Measurements from ENCODE around the gene HSPD1.

Gene HSPD1

DNA sequence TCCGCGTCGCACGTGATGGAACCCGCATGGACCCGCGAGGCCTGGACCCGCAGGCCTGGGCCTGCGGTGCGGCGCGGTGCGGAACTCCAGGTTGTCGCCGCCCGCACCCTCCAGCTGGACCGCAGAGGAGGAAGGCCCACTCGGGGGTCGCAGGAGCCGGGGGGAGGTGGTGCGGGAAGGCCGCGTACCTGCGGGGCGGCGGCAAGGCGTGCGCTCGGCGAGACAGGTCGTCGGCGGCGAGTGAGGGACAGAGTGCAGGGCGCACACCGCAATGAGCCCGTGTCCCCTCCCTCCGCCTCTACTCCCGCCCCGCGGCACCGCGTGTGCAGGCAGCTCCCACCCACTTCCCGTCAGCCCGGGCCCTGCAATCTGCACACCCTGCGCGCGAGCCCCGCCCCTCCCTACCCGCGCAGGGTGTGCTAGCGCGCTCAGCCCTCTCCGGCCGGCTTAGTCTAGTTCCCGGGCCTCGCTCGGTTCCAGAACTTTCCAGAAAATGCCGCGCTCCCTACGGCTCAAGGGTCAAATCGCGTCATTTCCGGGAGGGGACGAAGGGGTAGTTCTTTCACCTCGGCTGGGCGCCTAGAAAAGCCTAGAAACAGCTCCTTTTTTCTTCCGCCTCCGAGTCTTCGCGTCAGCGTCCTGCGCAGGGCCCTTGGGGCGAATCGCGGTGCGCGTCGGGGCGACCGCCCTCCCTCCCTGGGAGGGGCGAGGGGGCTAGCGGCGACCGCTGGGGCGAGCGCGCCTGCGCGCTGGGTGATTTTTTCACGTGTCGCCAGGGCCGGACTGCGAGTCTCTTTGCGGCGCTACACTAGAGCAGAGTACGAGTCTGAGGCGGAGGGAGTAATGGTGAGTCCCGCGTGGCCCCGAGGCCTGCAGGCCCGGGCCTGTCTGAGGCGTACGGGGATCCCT is at the start of gene HSPD1, which contains the start of gene HSPE1:
Gene HSPD1, minus strand, starts transcription at position 247 of the 909 bp plus-strand sequence. CDS start 992 bp downstream, outside the sequence.
Gene HSPE1, plus strand, starts transcription at position 786 of the 909 bp plus-strand sequence. Its CDS starts 58 bp downstream, at position 844.
- DNase-seq (ENCODE audit: low read depth): peak; percentile 97

DNA sequence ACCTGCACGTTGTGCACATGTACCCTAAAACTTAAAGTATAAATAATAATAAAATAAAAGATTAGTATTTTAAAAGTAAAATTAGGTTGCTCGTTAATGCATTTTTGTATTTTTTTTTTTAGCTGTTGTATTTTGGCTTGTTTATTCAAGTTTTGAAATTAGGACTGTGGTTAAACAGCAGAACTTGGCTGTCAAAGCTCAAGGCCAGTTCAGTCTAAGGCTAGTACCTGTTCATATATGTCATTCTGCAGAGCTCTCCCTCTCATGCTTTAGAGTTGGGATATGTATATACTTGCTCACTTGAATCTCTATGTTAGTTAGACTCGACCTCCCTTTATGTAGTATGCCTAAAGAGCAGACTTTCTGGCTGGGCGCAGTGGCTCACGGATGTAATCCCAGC is 48.9 kb upstream of the HSPD1 start:
- DNase-seq (ENCODE audit: low read depth): no peak

DNA sequence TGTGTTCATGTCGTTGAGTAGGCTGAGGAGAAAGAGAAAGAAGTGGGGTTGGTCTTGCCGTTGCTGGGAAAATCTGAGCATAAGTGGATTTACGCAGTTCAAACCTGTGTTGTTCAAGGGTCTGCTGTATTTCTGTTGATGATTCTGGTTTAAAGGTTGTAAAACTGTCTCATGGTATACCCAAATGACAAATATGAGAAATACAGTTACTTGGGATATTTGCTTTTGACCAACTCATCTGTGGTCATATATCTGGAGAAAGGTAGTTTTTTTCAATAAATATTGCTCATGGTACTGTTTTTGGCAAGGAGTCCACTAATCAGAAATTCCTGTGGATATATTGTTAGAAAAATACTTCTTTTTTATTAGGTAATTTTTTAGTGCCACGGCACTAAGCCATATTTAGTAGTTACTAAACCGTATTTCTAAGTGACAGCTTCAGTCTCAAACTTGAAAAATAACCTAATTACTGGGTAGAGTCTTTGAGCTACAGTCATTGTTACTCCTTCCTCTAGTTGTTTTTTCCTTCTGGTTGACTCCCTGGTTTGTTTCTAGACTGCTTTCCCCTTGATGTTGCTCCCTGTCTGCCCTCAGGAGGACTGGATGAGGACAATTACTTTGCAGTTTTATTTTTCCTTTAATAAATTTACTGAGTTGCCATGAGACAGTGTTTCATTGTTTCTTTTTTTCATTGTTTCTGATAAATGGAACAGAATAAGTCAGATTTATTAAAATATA is 47.7 kb upstream of the HSPD1 start:
- no peak for DNase-seq (ENCODE audit: low read depth)

DNA sequence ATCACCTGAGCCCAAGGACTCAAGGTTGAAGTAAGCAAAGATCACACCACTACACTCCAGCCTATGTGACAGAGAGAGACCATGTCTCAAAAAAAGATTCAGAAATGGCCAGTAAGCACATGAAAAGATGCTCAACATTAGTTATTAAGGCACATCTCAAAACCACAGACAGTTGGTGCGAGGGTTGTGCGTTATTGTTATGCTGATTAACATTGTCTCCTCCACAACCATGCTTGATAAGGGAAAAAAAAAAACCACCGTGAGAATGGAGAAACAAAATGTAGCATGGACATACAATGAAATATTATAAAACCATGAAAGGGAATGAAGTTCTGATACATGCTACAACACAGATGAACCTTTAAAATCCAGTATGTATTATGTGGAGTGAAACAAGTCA is 43.6 kb upstream of the HSPD1 start:
- DNase-seq (ENCODE audit: low read depth): no peak

DNA sequence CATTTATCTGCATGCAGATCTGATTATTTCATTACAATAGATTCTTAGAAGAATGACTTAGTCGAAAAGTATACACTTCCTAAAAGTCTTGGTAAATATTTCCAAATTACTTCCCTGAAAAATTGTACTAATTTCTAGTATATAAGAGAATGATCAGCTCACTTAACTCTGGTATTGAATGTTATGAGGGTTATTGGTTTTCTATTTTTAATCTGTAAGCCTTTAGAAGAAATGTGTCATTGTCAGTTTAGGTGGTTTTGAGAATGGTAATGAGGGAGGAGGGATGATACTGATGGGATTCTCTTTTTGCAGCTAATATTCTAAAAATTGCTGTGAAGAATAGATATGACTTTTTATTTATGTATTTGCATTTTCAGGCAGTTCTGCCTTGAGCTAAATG is 40.1 kb upstream of the HSPD1 start:
- DNase-seq (ENCODE audit: low read depth): no peak

DNA sequence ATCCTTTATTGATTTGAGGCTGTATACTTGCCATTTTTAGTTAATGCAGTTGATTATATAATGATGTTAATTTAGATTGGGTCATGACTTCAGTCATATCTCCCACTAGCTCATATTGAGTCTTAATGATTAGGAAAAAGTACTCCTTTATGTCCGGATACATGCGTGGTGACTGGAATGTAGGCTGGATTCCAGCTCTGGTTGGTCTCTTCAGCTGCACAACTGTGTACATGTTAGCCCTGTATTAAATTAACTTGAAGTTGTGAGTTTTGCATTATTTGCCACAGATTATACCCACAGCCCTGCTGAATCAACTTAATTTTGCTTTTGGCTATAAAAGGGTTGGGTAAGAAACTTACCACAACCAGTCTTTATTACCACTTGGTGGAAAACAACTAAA is 38.8 kb upstream of the HSPD1 start:
- DNase-seq (ENCODE audit: low read depth): no peak

DNA sequence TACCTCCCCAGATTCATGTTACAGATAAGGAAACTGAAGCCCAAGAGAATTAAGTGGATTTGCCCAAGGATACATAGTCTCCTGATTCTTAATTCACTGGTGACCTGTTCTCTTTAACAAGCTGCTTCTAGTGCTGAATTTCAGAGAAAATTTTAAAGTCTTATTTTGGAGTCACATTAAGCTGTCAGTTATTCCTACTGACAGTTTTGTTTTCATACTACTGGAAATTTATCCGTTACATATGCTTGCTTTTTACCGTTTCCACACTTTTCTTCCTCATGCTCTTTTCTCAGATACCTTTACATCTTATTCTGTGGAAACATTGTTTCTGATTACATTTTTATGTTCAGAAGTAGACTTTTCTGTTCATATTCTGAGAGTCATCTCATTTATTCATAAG is 17.5 kb upstream of the HSPD1 start:
- DNase-seq (ENCODE audit: low read depth): no peak

DNA sequence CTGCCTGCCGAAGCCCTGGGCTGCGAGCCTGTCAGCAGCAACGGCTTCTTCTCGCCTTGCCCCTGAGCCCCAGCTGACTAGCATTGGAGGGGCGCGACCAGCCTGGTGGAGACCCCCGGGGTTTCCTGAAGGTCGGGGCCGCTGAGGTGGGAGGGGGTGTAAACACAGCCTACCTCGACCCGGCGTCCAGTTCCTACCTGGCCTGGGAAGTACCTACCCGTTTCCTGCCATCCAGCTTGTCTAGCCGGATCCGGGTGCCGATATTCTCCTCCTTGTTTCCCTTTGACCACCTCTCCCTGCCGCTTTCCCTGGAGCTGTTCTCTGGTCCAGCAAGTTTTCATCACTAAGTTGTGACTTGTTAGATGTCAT is 16.7 kb upstream of the HSPD1 start:
- DNase-seq (ENCODE audit: low read depth): no peak

DNA sequence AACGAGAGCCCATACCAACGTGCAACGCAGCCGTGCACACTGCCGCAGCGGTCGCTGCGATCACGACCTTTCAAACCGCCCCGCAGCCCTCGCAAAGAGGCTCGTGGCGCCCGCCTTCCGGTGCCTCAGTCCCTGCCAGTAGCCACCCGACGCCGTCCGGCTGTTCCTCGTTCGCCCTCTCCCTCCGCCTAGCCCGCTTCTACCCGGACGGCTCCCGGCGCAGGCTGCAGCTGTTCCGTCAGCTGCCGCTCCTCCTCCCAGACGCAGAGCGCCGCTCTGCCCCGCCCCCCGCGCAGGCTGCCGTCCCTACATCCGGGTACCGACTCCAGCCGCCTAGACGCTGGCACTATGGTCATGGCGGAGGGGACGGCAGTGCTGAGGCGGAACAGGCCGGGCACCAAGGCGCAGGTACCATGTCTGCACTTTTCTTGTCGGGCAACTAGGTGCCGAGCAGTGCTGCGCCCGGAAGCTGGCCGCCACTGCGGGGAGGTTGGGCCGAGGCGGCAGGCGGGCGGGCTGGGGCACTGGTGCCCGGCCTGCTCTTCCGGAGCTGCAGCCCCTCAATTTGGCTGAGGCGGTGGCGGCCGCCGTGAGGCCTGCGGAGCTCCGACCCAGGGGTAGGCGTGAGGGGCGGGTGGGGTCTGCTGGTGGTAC is 16.2 kb upstream of the HSPD1 start, which contains the start of gene MOB4:
Gene MOB4, plus strand, starts transcription at position 328 of the 654 bp plus-strand sequence. Its CDS starts 21 bp downstream, at position 349.
- peak; percentile 86 for DNase-seq (ENCODE audit: low read depth)

DNA sequence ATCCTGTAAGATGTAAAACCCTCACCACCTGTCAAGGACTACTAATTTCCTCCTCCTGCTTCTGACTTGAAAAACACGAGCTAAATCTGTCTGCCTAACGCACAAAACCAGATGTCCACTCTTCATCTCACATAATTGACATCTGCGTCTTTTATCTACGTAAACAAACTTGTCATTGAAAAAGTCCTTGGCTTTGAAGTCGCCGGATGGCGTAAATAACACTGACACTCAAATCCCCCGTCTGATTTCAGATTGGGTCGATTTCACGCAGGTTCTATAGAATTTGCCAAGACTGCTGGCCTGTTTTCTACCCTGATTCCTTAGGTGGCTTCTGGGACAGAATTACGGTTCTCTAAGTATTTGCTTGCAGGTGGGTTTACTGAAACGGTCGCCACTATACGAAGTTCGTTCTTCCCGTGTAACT is 15.7 kb upstream of the HSPD1 start:
- no peak for DNase-seq (ENCODE audit: low read depth)

DNA sequence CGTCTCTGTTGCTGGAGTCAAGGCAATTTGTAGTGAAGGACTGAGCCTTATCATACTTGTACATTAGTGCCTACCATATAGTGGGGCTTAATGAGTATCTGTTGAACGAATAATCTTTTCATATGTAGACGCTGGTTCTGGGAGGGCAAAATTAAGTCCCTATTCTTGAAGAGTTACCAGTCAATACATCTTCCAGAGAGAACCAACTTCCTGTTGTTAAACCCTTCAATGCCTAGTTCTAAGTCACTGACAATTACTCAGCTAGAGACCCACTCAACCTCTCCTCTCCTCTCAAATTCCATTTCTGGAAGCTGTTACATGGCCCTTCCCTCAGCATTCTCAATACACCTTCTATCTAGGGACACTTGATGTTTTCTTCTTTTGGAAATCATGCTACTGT is 15.1 kb upstream of the HSPD1 start:
- no peak for DNase-seq (ENCODE audit: low read depth)

DNA sequence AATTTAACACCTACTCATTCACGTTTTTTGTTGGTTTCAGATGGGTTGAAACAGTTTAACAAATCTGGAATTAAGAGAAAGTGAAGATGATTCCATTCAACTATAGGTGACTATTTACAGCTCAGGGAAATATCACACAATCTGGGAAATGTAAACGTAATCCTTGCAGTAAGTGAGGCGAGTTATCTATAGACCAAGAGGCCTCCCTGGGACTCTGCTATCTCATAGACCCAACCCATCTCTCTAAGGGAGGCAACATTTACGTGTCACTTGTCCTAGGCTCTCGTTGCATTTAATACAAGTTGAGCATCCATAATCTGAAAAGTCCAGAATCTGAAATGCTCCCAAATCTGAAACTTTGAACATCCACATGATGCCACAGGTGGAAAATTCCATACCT is 14.3 kb upstream of the HSPD1 start:
- no peak for DNase-seq (ENCODE audit: low read depth)

DNA sequence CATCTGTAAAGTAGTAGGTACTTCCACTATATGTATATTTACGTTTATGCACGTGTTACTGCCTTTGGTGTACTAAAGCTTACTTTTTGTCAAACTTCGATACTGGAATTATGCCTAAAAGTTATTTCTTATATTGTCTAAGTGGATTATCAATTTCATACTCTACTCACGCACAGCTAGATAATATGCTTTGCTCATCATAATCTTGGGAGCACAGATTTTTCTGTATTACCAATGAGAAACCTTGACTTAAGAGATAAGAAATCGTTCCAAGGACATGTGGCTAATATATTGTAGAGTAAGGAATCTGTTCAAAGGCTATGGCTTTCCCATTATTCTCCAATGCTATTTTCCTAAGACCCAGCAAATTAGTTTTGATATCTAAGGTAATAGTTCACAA is 7.0 kb upstream of the HSPD1 start:
- DNase-seq (ENCODE audit: low read depth): no peak

DNA sequence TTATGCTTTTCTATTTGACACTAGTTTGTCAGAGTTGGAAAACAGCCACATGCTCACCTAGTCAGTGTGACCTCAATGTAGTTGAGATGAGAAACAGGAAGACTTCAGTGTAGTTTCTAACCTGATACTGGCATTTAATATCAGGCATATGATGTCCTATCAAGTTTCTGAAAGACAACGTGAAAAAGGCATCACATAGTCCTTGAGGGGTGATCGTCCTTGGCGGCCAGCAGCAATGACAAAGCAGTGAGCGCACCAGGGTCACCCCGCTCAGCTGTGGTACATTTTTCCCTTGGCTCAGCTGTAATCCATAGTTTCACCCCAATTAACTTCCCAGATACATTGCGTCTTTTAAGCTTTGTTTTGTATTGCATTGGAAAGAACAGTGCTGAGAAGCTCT is 4.9 kb upstream of the HSPD1 start:
- no peak for DNase-seq (ENCODE audit: low read depth)

DNA sequence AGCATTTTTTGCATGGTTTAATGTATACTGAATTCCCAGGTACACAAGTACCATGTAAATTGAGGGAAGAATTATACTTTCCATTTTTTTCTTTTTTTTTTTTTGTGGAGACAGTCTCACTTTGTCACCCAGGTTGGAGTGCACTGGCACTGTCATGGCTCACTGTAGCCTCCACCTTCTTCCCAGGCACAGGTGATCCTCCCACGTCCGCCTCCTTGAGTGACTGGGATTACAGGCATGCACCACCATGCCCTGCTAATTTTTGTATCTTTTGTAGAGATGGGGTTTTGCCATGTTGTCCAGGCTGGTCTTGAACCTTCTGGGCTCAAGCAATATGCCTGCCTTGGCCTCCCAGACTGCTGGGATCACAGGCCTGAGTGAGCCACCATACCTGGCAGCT is 4.4 kb upstream of the HSPD1 start:
- DNase-seq (ENCODE audit: low read depth): no peak

DNA sequence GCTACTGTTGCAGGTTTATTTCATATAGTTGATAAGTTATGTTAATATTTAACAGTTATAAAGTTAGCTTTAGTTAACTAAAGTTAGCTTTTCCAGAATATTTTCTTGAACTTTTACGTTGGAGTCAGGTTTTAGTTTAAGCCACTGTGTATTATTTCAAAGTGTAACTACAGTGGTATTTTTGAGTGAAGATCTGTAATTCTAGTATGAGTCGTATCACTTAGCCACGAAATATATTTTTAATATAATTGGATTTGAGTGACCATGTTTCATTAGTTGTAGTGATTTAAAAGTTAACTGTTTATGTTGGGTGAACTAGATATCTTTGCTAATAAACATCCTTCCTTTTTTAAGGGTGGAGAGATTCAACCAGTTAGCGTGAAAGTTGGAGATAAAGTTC is 3.0 kb upstream of the HSPD1 start:
- no peak for DNase-seq (ENCODE audit: low read depth)

DNA sequence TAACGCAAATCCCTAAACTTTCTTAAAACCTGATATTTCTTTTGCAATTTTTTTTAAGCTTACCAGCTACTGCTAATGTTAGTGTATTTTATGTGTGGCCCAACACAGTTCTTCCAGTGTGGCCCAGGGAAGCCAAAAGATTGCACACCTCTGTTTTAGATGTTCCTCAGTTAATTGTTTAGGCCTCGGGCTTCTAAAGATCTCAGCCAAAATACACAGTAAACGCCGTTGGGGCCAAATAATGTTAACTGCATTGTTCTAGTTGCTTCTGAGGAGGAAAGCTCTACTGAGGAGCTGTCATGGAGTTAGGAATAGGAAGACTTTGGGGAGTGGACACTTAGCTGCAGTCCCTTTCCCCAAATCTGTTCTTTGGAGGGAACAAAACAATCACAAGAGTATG is 2.6 kb upstream of the HSPD1 start:
- no peak for DNase-seq (ENCODE audit: low read depth)

DNA sequence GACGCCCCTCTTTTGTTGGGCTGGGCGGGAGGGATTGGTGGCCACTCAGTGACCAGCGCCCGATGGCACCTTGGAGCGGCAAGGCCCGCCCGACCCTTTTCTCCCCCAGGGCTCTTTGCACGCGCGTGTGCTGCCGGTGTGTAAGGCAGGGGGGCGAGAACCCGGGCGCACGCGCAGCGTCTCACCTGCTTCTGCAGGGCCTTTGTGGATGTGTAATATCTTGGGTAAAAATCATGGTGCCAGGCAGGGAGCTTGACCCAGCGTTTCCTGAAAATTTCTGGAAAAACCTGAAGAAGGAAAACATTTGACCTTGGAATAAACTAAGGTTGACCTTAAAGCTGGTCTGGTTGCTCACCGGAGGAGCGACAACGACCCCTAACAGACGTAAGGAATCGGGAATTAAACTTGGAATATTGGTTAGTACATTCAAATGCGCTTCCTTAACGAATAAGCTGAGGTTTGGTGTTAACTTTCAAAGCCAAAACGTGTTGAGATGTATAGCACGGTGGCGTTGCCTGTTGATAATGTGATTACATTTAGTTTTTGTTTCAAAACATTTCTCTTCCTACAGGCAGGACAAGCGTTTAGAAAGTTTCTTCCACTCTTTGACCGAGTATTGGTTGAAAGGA is 977 bp upstream of the HSPD1 start:
- DNase-seq (ENCODE audit: low read depth): no peak

DNA sequence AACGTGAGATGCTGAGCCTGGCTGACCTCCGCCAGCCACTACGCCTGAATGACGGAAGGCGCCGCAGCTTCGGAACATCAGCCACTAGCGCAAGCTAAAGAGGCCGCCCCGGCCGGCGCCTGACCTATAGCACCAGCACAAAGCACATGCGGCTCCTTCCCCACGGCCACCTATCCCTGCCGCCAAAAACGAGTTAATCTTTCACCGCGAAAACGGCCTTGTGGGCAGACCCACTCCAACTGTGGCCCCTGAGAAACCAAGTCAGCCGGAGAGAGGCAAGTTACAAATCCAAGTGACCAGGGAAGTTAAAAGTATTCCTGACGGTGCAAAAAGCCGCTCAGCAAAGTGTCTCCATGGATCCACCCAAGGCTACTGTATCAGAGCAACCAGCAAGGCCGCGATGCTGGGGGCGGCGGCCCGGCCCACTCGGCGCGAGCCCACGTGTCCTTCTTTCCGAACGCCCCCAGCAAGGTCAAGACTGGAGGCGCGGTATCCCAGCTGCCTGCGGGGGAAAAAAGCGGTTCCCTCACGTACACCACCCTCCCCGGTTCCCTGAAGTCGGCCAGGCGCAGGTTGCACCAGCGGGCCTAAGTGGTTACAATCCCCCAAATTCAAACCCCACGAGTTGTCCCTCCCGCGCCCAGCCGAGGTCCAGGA is 575 bp downstream of the HSPD1 start:
- DNase-seq (ENCODE audit: low read depth): peak; percentile 46

DNA sequence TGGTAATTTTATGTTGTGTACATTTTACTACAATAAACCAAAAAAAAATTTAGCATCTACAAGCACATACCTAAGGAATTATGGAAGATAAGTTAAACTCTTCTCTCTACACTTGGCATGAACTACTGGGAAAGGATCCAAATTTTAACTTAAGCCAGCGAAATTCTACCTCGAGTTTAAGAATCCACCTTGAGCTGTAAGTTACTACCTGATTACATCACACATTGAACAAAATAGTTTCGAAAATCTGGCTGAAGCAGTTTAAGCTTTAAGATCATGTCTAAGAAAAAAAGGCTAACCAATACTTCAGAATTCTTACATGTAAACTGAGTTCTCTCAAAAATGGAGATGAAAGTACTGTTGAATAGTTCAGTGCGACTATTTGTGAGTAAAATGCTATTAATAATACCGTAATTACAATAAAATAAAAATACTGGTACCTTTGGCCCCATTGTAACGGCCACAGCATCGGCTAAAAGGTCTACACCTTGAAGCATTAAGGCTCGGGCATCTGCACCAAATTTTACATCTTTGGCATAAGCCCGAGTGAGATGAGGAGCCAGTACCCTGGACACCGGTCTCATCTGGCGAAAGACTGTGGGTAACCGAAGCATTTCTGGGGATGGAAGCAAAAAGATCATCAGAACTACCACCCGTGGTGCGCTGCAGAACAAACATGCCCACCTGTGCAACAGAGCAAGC is 1.3 kb downstream of the HSPD1 start:
- no peak for DNase-seq (ENCODE audit: low read depth)

DNA sequence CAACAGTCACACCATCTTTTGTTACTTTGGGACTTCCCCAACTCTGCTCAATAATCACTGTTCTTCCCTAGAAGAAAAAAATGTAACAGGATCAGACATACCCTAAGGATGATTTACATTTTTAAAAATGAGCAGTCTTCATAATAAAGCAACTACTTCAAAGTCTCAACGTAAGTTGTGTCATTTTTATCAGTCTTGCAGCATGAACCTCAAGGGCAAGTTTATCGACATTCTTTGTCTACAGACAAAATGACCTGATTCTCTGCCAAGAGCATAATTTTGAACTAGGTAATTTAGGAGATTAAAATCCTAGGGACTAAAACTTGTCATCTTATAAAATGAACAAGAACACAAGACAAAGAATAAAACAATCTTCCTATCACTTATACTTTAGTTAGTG is 2.3 kb downstream of the HSPD1 start:
- DNase-seq (ENCODE audit: low read depth): no peak
